ENCODE measurements around the gene SUCLG2. TPM values are rescaled to one million over a fixed set of nuclear protein-coding genes. Genes with fewer than 3 reads are reported as not detected.

The SUCLG2 gene
- total RNA-seq, 1 experiment from 2014 or later = 38.5 TPM

- H2BK12ac ChIP-seq (ENCODE audit: insufficient read length, low read depth, low read length) = no peak overlapping the region
- H3K36me3 Mint-ChIP-seq (ENCODE audit: insufficient read depth in 1 of 3, low read depth in 3 of 3) = no peaks in the 10 kb centered on the region
- H3K9ac ChIP-seq (ENCODE audit: extremely low read depth, insufficient read length, low read length) = no peak overlapping the region
- H3K56ac ChIP-seq (ENCODE audit: insufficient read length, low read depth, low read length) = no peak overlapping the region
- no peak overlapping the region for H3K4me3 Mint-ChIP-seq
- no peaks in the 10 kb centered on the region for H3K9me3 ChIP-seq (ENCODE audit: control insufficient read depth, low read depth, low read length)
- DNase-seq = no peak
- no peak for TF ChIP-seq CTCF (conservative IDR thresholded peaks at IDR 0.05)
- no peak overlapping the region for H2BK5ac ChIP-seq (ENCODE audit: insufficient read length, low read length)
- no peak overlapping the region for H3K18ac ChIP-seq (ENCODE audit: insufficient read length, low read depth, low read length)
- H3K27ac Mint-ChIP-seq = no peak overlapping the region
- no peak overlapping the region for H2BK20ac ChIP-seq (ENCODE audit: low read depth, low read length, poor library complexity, severe bottlenecking)
- H3K79me2 ChIP-seq (ENCODE audit: insufficient read depth, low read length) = no peaks in the 10 kb centered on the region
- no peaks in the 10 kb centered on the region for H3K27me3 ChIP-seq (ENCODE audit: insufficient read depth, low read length)
- H2AK5ac ChIP-seq (ENCODE audit: insufficient read length, low read length) = no peak overlapping the region
- H4K8ac ChIP-seq (replicated peaks; ENCODE audit: insufficient read length, low read depth, low read length) = no peak overlapping the region
- no peak overlapping the region for H2BK120ac ChIP-seq (ENCODE audit: low read depth, low read length, poor library complexity, severe bottlenecking)
- H3K14ac ChIP-seq (ENCODE audit: insufficient read depth, low read length) = no peak overlapping the region
- H3K79me1 ChIP-seq (ENCODE audit: insufficient read depth, low read depth, low read length, poor library complexity, severe bottlenecking) = no peaks in the 10 kb centered on the region
- no peak overlapping the region for H4K5ac ChIP-seq (ENCODE audit: insufficient read length, low read depth, low read length)
- H3K23ac ChIP-seq (ENCODE audit: insufficient read length, low read depth, low read length) = no peak overlapping the region
- no peak overlapping the region for H3K27ac ChIP-seq (ENCODE audit: insufficient read length, low read depth, low read length)
- no peak overlapping the region for H3K4me2 ChIP-seq (ENCODE audit: insufficient read depth, insufficient read length, low read length)
- no peaks in the 10 kb centered on the region for H3K27me3 Mint-ChIP-seq (ENCODE audit: low read depth)
- no peaks in the 10 kb centered on the region for H3K9me3 Mint-ChIP-seq
- H3K23me2 ChIP-seq (ENCODE audit: insufficient read length, low read depth, low read length, poor library complexity, severe bottlenecking) = no peaks in the 10 kb centered on the region
- H3K4ac ChIP-seq (ENCODE audit: low read depth, low read length) = no peak overlapping the region
- H3K4me1 Mint-ChIP-seq = no peaks in the 10 kb centered on the region
- no peak overlapping the region for H2AFZ ChIP-seq (ENCODE audit: low read length)
- H3T11ph ChIP-seq (ENCODE audit: low read length) = no peak overlapping the region
- no peak overlapping the region for H4K91ac ChIP-seq (ENCODE audit: insufficient read length, low read depth, low read length)
- H4K20me1 ChIP-seq (ENCODE audit: control insufficient read depth, insufficient read depth, insufficient read length) = no peaks in the 10 kb centered on the region
- WGBS (ENCODE audit: extremely low coverage, insufficient read length, low lambda C conversion rate) = no CpG with 5 or more reads among the region's 1 CpG
- H2BK15ac ChIP-seq (ENCODE audit: low read depth, low read length) = no peak overlapping the region
- no peaks in the 10 kb centered on the region for H3K4me1 ChIP-seq (ENCODE audit: insufficient read depth, low read length)
Observed at GRCh38 chr3:67685499-67685898, 31.1 kb upstream of the SUCLG2 start.

All from H9 (cell line).